Hepatocyte (in vitro differentiated cells): ENCODE measurements around the gene GLP2R.

Experiments used
- CTCF ChIP-seq: fragments of 200-600 bp; sonication (generic); IDR thresholded peaks from 2 replicates; pipeline ENCODE4 v1.5.1; 2016; ENCODE audit warnings: antibody characterized with exemption, mild to moderate bottlenecking; ENCODE audit not compliant: poor library complexity
- EZH2 ChIP-seq: fragments of 200-600 bp; sonication (generic); IDR thresholded peaks from 2 replicates; pipeline ENCODE4 v1.6.1; 2016; ENCODE audit warnings: antibody characterized with exemption, mild to moderate bottlenecking, borderline replicate concordance
- EZH2phosphoT487 ChIP-seq: fragments of 200-600 bp; sonication (generic); IDR thresholded peaks from one replicate; pipeline ENCODE4 v1.6.1; 2018; ENCODE audit warnings: antibody characterized with exemption, mild to moderate bottlenecking, low read depth, moderate library complexity; ENCODE audit not compliant: unreplicated experiment, severe bottlenecking

- TF ChIP-seq EZH2 (no peak), CTCF (no peak), EZH2phosphoT487 (no peak)
Observed at GRCh38 chr17:9828296-9829295, 2.9 kb downstream of the GLP2R start.
